NCI-H774 (cell line): ENCODE measurements around the gene LGALS9.
"Not testable (repeated sequence)": the region's sequence is repeated elsewhere in the genome, so short reads cannot be mapped to it uniquely, and the experiment has no call there.

Experiments
- DNase-seq: peaks from one replicate; lab custom pipeline; 2025; lab: John Stamatoyannopoulos, UW

LGALS9 gene

GRCh38 chr17:27654654-27655524 lies 23.9 kb downstream of the LGALS9 start:
- DNase-seq: peak; percentile 59

GRCh38 chr17:27655525-27656111 lies 24.6 kb downstream of the LGALS9 start:
- not testable (repeated sequence) for DNase-seq

- not testable (repeated sequence) for DNase-seq
Measured at GRCh38 chr17:27656620-27657019, 25.6 kb downstream of the LGALS9 start.

- no peak for DNase-seq
Measured at GRCh38 chr17:27657620-27658019, 26.6 kb downstream of the LGALS9 start.

- no peak for DNase-seq
Measured at GRCh38 chr17:27659683-27660082, 28.7 kb downstream of the LGALS9 start.

- DNase-seq: no peak
Measured at GRCh38 chr17:27660436-27660835, 29.4 kb downstream of the LGALS9 start.

GRCh38 chr17:27663936-27664605 lies 33.1 kb downstream of the LGALS9 start:
- no peak for DNase-seq

GRCh38 chr17:27664606-27664965 lies 33.6 kb downstream of the LGALS9 start:
- no peak for DNase-seq

- no peak for DNase-seq
Measured at GRCh38 chr17:27665549-27665948, 34.6 kb downstream of the LGALS9 start.

- not testable (repeated sequence) for DNase-seq
Measured at GRCh38 chr17:27666270-27666669, 35.3 kb downstream of the LGALS9 start.

- no peak for DNase-seq
Measured at GRCh38 chr17:27666831-27667560, 36.0 kb downstream of the LGALS9 start.

GRCh38 chr17:27667656-27668487 lies 36.9 kb downstream of the LGALS9 start:
- DNase-seq: no peak

- no peak for DNase-seq
Measured at GRCh38 chr17:27668488-27668823, 37.5 kb downstream of the LGALS9 start.

- no peak for DNase-seq
Measured at GRCh38 chr17:27669136-27669535, 38.1 kb downstream of the LGALS9 start.

GRCh38 chr17:27669850-27670249 lies 38.9 kb downstream of the LGALS9 start:
- DNase-seq: no peak

GRCh38 chr17:27670791-27671590 lies 40.0 kb downstream of the LGALS9 start:
- no peak for DNase-seq

- DNase-seq: no peak
Measured at GRCh38 chr17:27671591-27671910, 40.6 kb downstream of the LGALS9 start.

- not testable (repeated sequence) for DNase-seq
Measured at GRCh38 chr17:27671977-27672480, 41.0 kb downstream of the LGALS9 start.

GRCh38 chr17:27674335-27674734 lies 43.3 kb downstream of the LGALS9 start:
- DNase-seq: no peak

GRCh38 chr17:27677191-27677590 lies 46.2 kb downstream of the LGALS9 start:
- no peak for DNase-seq

GRCh38 chr17:27686322-27686721 lies 55.3 kb downstream of the LGALS9 start:
- DNase-seq: not testable (repeated sequence)
